Liver (tissue), 3 donors: Measurements from ENCODE around the gene PSMB2.

Experiments used
- FOXA1 ChIP-seq: IDR thresholded peaks from 2 replicates; pipeline ENCODE4 v1.6.1; 2016; ENCODE audit warnings: antibody characterized with exemption
- HNF4A ChIP-seq, 2 donors: conservative IDR thresholded peaks; 2 replicates each; pipeline ENCODE4 v1.6.1; 2016; ENCODE audit warnings: antibody characterized with exemption in 2 of 2, mild to moderate bottlenecking in 2 of 2
- JUND ChIP-seq, 2 donors: IDR thresholded peaks; 2 replicates each; pipeline ENCODE4 v1.6.1; 2016; ENCODE audit warnings: antibody characterized with exemption in 2 of 2
- RAD21 ChIP-seq, 2 donors: IDR thresholded peaks; 2 replicates each; pipeline ENCODE4 v1.6.1; 2016; ENCODE audit warnings: antibody characterized with exemption in 2 of 2, mild to moderate bottlenecking in 2 of 2
- RXRA ChIP-seq, 2 donors: IDR thresholded peaks; 2 replicates each; pipeline ENCODE4 v1.6.1; 2017 to 2018; ENCODE audit warnings: antibody characterized with exemption in 2 of 2, mild to moderate bottlenecking in 1 of 2
- SP1 ChIP-seq: IDR thresholded peaks from 2 replicates; pipeline ENCODE4 v1.6.1; 2018; ENCODE audit warnings: antibody characterized with exemption, mild to moderate bottlenecking
- TAF1 ChIP-seq: conservative IDR thresholded peaks from 2 replicates; pipeline ENCODE4 v1.6.1; 2016; ENCODE audit warnings: antibody characterized with exemption, mild to moderate bottlenecking
- TF ChIP-seq, protein P1 (sequence below): fragments of 150-350 bp; IDR thresholded peaks from 2 replicates; pipeline ENCODE4 v1.5.1; 2017; ENCODE audit warnings: improper control_type of control experiment, low read depth, low read length; ENCODE audit not compliant: missing input control
- TF ChIP-seq, protein P2 (sequence below): IDR thresholded peaks from 2 replicates; pipeline ENCODE4 v1.6.1; 2016; ENCODE audit warnings: antibody characterized with exemption, mild to moderate bottlenecking
- TF ChIP-seq, protein P3 (sequence below): IDR thresholded peaks from 2 replicates; pipeline ENCODE4 v1.6.1; 2016; ENCODE audit warnings: antibody characterized with exemption
- donor health status: healthy.
- donor health status: healthy.

DNA sequence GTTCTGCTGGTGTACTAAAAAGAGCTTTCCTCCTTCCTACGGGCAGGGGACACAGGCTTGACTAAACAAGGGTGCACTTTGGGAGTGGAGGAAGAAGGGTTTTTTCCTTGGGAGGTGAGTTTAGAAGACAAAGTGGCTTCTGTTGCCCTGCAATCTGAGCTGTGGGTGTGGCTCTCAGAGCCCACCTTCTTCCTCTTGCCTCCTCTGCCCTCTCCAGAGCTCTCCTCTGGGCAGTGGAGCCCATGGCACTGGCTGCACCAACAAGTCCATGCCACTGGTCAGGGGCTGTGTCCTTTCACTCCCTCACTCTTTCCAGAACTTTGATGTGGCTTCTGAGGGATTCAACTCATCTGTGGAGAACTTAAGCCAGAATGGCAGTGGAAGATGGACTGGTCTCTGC, 25.6 kb upstream of the PSMB2 start:
- TF ChIP-seq, protein P1, sequence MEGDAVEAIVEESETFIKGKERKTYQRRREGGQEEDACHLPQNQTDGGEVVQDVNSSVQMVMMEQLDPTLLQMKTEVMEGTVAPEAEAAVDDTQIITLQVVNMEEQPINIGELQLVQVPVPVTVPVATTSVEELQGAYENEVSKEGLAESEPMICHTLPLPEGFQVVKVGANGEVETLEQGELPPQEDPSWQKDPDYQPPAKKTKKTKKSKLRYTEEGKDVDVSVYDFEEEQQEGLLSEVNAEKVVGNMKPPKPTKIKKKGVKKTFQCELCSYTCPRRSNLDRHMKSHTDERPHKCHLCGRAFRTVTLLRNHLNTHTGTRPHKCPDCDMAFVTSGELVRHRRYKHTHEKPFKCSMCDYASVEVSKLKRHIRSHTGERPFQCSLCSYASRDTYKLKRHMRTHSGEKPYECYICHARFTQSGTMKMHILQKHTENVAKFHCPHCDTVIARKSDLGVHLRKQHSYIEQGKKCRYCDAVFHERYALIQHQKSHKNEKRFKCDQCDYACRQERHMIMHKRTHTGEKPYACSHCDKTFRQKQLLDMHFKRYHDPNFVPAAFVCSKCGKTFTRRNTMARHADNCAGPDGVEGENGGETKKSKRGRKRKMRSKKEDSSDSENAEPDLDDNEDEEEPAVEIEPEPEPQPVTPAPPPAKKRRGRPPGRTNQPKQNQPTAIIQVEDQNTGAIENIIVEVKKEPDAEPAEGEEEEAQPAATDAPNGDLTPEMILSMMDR = no peak
- TF ChIP-seq, protein P2, sequence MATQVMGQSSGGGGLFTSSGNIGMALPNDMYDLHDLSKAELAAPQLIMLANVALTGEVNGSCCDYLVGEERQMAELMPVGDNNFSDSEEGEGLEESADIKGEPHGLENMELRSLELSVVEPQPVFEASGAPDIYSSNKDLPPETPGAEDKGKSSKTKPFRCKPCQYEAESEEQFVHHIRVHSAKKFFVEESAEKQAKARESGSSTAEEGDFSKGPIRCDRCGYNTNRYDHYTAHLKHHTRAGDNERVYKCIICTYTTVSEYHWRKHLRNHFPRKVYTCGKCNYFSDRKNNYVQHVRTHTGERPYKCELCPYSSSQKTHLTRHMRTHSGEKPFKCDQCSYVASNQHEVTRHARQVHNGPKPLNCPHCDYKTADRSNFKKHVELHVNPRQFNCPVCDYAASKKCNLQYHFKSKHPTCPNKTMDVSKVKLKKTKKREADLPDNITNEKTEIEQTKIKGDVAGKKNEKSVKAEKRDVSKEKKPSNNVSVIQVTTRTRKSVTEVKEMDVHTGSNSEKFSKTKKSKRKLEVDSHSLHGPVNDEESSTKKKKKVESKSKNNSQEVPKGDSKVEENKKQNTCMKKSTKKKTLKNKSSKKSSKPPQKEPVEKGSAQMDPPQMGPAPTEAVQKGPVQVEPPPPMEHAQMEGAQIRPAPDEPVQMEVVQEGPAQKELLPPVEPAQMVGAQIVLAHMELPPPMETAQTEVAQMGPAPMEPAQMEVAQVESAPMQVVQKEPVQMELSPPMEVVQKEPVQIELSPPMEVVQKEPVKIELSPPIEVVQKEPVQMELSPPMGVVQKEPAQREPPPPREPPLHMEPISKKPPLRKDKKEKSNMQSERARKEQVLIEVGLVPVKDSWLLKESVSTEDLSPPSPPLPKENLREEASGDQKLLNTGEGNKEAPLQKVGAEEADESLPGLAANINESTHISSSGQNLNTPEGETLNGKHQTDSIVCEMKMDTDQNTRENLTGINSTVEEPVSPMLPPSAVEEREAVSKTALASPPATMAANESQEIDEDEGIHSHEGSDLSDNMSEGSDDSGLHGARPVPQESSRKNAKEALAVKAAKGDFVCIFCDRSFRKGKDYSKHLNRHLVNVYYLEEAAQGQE = no peak
- TF ChIP-seq FOXA1 = no peak
- no peak for TF ChIP-seq HNF4A (conservative IDR thresholded peaks at IDR 0.05)
- no peak for TF ChIP-seq JUND (IDR thresholded peaks at IDR 0.05)
- TF ChIP-seq RAD21 (IDR thresholded peaks at IDR 0.05) = no peak
- no peak for TF ChIP-seq SP1
- no peak for TF ChIP-seq TAF1
- TF ChIP-seq, protein P3, sequence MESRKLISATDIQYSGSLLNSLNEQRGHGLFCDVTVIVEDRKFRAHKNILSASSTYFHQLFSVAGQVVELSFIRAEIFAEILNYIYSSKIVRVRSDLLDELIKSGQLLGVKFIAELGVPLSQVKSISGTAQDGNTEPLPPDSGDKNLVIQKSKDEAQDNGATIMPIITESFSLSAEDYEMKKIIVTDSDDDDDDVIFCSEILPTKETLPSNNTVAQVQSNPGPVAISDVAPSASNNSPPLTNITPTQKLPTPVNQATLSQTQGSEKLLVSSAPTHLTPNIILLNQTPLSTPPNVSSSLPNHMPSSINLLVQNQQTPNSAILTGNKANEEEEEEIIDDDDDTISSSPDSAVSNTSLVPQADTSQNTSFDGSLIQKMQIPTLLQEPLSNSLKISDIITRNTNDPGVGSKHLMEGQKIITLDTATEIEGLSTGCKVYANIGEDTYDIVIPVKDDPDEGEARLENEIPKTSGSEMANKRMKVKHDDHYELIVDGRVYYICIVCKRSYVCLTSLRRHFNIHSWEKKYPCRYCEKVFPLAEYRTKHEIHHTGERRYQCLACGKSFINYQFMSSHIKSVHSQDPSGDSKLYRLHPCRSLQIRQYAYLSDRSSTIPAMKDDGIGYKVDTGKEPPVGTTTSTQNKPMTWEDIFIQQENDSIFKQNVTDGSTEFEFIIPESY = no peak
- TF ChIP-seq RXRA (IDR thresholded peaks at IDR 0.05) = no peak
